ENCODE results near the gene SPO11. TPM values are rescaled to one million over a fixed set of nuclear protein-coding genes. Genes with fewer than 3 reads are reported as not detected.

SPO11 gene
- total and polyA plus RNA-seq, 2 of the 13 experiments (the other 11 are each of a cell fraction or from before 2014, with no cell fraction given) = not detected

GRCh38 chr20:57287901-57288300 lies 41.7 kb upstream of the SPO11 start:
- no peak overlapping the region for H2AFZ ChIP-seq (ENCODE audit: low read length)
- ChIA-PET CTCF (ENCODE audit: low intra/inter-chr PET ratio, low total read pairs) (no interaction called here), POLR2A (no interaction called here)
- TF ChIP-seq CTCF (CRISPR knock-in tag; IDR thresholded peaks at IDR 0.05) = no peak
- TF ChIP-seq SSRP1 (CRISPR knock-in tag; IDR thresholded peaks at IDR 0.05) = no peak
- TF ChIP-seq ZMYM3 (CRISPR knock-in tag; IDR thresholded peaks at IDR 0.05) = 0 out of 2 replicates have a peak, but pooled peaks have one; percentile 53
- TF ChIP-seq SMARCE1 (IDR thresholded peaks at IDR 0.05; ENCODE audit: borderline replicate concordance) = no peak
- TF ChIP-seq FLYWCH1 (CRISPR knock-in tag; IDR thresholded peaks at IDR 0.05) = no peak
- TF ChIP-seq USF2 (IDR thresholded peaks at IDR 0.05; ENCODE audit: low read depth, low read length) = no peak
- no peak for TF ChIP-seq USF2 (CRISPR knock-in tag; IDR thresholded peaks at IDR 0.05; ENCODE audit: borderline replicate concordance)
- TF ChIP-seq STAT5B (CRISPR knock-in tag; IDR thresholded peaks at IDR 0.05) = no peak
- no peak for TF ChIP-seq MEIS2 (CRISPR knock-in tag; IDR thresholded peaks at IDR 0.05)
- TF ChIP-seq ZNF367 (CRISPR knock-in tag; IDR thresholded peaks at IDR 0.05; ENCODE audit: borderline replicate concordance) = no peak
- no peak for TF ChIP-seq ZNF432 (CRISPR knock-in tag; IDR thresholded peaks at IDR 0.05; ENCODE audit: borderline replicate concordance)
- TF ChIP-seq ZNF768 (CRISPR knock-in tag; IDR thresholded peaks at IDR 0.05) = peak; percentile 98
- TF ChIP-seq THAP7 (CRISPR knock-in tag; IDR thresholded peaks at IDR 0.05) = no peak
- no peak for TF ChIP-seq HNRNPLL (IDR thresholded peaks at IDR 0.05; ENCODE audit: low read depth, low read length, poor library complexity, severe bottlenecking)
- TF ChIP-seq ZNF503 (CRISPR knock-in tag; IDR thresholded peaks at IDR 0.05) = no peak
- peaks cover 23 to 92% of the 10 kb centered on the region in 2 experiments for H3K27me3 ChIP-seq (ENCODE audit: control insufficient read depth in 1 of 2, insufficient read depth in 2 of 2, low read length in 2 of 2)
- DNase-seq (ENCODE audit: low spot score) = no peak
- FAIRE-seq = no peak
- H3K4me3 ChIP-seq (replicated peaks in 1 of 3; ENCODE audit: insufficient read depth in 1 of 3, low read depth in 2 of 3, low read length in 3 of 3) = no peak overlapping the region
- no peak overlapping the region for H3K9ac ChIP-seq (ENCODE audit: insufficient read depth, low read depth, low read length)
- H3K4me1 ChIP-seq (ENCODE audit: insufficient read depth, low read length) = no peaks in the 10 kb centered on the region
- H3K79me2 ChIP-seq (ENCODE audit: insufficient read depth, low read length) = no peaks in the 10 kb centered on the region
- H3K27ac ChIP-seq (ENCODE audit: extremely low read length, insufficient read depth, low read length) = no peak overlapping the region
- H3K9me3 ChIP-seq (ENCODE audit: low read length) = no peaks in the 10 kb centered on the region
- H4K20me1 ChIP-seq (ENCODE audit: insufficient read depth, low read length) = no peaks in the 10 kb centered on the region; the same call in 1 of the 2 replicates
- no peak for ATAC-seq
- intact Hi-C loops (cut with micrococcal nuclease; ENCODE audit: unreplicated experiment) (no loop called here), in situ Hi-C loops (cut with HindIII; ENCODE audit: extremely low pct_ligation_motif_present, low pct_unique_long_range_greater_than_20kb) (no loop called here)
- H3K4me2 ChIP-seq (ENCODE audit: low read depth, low read length) = no peak overlapping the region
- BruUV-seq (replicated peaks) = no TSS peak
- 9% methylated on average over 6 of the region's 6 CpGs for WGBS (ENCODE audit: low lambda C conversion rate)
- H3K36me3 ChIP-seq (replicated peaks in 1 of 2; ENCODE audit: control insufficient read depth in 1 of 2, insufficient read depth in 2 of 2, low read length in 2 of 2) = no peaks in the 10 kb centered on the region
